ENCODE data around the gene CENPB. TPM values are rescaled to one million over a fixed set of nuclear protein-coding genes. Genes with fewer than 3 reads are reported as not detected.

The CENPB gene
- total RNA-seq, 1 donor from 2014 or later: 83.6 TPM

DNA sequence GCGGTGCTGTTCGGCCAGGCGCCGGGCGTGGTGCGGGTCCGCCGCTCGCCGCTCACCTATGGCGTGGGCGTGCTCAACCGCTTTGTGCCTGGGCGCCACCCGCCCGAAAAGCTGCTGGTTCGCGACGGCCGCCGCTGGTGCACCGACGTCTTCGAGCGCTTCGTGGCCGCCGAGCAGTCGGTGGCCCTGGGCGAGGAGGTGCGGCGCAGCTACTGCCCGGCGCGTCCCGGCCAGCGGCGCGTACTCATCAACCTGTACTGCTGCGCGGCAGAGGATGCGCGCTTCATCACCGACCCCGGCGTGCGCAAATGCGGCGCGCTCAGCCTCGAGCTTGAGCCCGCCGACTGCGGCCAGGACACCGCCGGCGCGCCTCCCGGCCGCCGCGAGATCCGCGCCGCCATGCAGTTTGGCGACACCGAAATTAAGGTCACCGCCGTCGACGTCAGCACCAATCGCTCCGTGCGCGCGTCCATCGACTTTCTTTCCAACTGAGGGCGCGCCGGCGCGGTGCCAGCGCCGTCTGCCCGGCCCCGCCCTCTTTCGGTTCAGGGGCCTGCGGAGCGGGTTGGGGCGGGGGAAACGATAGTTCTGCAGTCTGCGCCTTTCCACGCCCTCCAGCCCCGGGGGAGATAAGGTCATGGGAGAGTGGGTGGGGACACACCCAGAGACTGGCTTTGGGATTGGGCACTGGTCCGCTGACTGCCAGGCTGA is 34.7 kb downstream of the CENPB start:
- H3K4me1 Mint-ChIP-seq: peaks cover 17% of the 10 kb centered on the region
- H3K27ac Mint-ChIP-seq (ENCODE audit: unreplicated experiment): no peak overlapping the region
- H3K27me3 Mint-ChIP-seq (ENCODE audit: low read depth): peaks cover 49% of the 10 kb centered on the region
- DNase-seq (ENCODE audit: low read depth, low spot score): no peak
- H3K36me3 Mint-ChIP-seq (ENCODE audit: low read depth): peaks cover 9% of the 10 kb centered on the region
- peak overlapping the region; percentile 34 for H3K4me3 Mint-ChIP-seq
- no peaks in the 10 kb centered on the region for H3K9me3 Mint-ChIP-seq
- TF ChIP-seq, protein P1, sequence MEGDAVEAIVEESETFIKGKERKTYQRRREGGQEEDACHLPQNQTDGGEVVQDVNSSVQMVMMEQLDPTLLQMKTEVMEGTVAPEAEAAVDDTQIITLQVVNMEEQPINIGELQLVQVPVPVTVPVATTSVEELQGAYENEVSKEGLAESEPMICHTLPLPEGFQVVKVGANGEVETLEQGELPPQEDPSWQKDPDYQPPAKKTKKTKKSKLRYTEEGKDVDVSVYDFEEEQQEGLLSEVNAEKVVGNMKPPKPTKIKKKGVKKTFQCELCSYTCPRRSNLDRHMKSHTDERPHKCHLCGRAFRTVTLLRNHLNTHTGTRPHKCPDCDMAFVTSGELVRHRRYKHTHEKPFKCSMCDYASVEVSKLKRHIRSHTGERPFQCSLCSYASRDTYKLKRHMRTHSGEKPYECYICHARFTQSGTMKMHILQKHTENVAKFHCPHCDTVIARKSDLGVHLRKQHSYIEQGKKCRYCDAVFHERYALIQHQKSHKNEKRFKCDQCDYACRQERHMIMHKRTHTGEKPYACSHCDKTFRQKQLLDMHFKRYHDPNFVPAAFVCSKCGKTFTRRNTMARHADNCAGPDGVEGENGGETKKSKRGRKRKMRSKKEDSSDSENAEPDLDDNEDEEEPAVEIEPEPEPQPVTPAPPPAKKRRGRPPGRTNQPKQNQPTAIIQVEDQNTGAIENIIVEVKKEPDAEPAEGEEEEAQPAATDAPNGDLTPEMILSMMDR (conservative IDR thresholded peaks at IDR 0.05): no peak

DNA sequence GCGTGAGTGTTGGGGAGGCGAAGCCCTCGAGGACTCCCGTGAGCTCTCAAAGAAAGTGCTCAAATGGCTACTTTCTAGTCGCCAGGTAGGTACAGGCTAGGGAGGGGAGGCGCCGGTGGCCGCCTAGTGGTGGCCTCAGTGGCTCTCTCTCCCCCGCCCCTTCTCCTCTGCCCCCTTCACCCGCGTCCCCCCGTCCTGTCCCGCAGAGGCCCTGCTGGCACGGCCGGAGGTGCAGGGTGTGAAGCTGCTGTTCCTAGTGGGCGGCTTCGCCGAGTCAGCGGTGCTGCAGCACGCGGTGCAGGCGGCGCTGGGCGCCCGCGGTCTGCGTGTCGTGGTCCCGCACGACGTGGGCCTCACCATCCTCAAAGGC is 35.2 kb downstream of the CENPB start:
- Mint-ChIP-seq H3K4me3 (no peak overlapping the region), H3K36me3 (ENCODE audit: low read depth) (peaks cover 9% of the 10 kb centered on the region), H3K27ac (ENCODE audit: unreplicated experiment) (no peak overlapping the region), H3K27me3 (ENCODE audit: low read depth) (peaks cover 55% of the 10 kb centered on the region), H3K9me3 (no peaks in the 10 kb centered on the region), H3K4me1 (peaks cover 17% of the 10 kb centered on the region)
- no peak for DNase-seq (ENCODE audit: low read depth, low spot score)
- TF ChIP-seq, protein P1 (conservative IDR thresholded peaks at IDR 0.05): peak; percentile 43

DNA sequence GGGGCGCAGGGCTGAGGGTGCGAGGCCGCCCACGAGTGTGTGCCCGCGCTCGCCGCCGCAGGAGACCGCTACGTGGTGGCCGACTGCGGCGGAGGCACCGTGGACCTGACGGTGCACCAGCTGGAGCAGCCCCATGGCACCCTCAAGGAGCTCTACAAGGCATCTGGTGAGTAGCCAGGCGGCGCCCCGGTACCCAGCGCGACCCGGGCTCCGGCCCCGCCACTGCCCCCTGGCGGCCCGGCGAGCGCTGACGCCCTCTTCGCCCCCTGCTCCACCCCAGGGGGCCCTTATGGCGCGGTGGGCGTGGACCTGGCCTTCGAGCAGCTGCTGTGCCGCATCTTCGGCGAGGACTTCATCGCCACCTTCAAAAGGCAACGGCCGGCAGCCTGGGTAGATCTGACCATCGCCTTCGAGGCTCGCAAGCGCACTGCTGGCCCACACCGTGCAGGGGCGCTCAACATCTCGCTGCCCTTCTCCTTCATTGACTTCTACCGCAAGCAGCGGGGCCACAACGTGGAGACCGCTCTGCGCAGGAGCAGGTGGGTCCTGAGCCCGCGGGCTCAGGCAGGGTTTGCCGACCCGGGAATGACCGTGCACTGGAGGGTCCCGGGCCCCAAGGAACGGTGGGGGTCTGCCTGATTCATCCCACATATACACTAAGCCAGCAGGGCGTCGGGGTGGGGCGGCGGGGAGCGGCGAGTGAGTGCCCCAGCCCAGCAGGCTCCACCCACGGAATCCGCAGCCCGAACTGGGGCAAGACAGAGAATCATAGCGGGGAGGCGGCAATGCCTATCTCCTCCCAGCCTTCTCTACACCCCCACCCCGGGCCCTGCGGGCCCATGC is 36.6 kb downstream of the CENPB start:
- peak; percentile 68 for DNase-seq (ENCODE audit: low read depth, low spot score)
- Mint-ChIP-seq H3K4me1 (peaks cover 17% of the 10 kb centered on the region), H3K27me3 (ENCODE audit: low read depth) (peaks cover 67% of the 10 kb centered on the region), H3K27ac (ENCODE audit: unreplicated experiment) (no peak overlapping the region), H3K9me3 (no peaks in the 10 kb centered on the region), H3K36me3 (ENCODE audit: low read depth) (peaks cover 9% of the 10 kb centered on the region), H3K4me3 (peak overlapping the region; percentile 69)
- TF ChIP-seq, protein P1 (conservative IDR thresholded peaks at IDR 0.05): peak; percentile 86

DNA sequence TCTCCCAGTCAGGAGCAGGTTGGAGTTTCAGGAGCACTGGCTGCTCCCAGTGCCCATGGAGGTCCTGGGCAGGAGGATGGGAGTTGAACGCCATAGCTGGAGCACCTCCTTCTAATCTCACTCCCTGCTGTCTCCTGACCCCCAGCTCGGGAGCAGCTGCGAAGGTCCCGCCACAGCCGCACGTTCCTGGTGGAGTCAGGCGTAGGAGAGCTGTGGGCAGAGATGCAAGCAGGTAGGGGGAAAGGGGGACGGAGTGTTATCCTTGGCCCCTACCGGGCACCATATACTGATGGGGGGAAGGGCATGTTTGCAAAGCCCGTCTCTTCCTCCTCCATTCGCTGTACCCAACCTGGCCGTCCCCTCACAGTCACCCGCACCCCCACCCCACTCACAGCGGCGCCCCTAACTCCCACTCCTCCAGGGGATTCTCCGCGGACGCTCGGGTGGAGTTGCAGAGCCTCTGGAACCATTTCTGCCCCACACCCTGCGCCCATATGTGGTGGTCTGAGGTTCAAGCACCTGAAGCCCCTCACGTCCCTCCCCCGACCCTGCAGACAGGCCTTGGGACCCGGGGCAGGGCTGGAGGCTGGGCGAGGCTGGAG is 37.4 kb downstream of the CENPB start:
- H3K36me3 Mint-ChIP-seq (ENCODE audit: low read depth): peaks cover 9% of the 10 kb centered on the region
- TF ChIP-seq, protein P1 (conservative IDR thresholded peaks at IDR 0.05): no peak
- H3K4me1 Mint-ChIP-seq: peaks cover 24% of the 10 kb centered on the region
- DNase-seq (ENCODE audit: low read depth, low spot score): no peak
- peaks cover 74% of the 10 kb centered on the region for H3K27me3 Mint-ChIP-seq (ENCODE audit: low read depth)
- no peak overlapping the region for H3K4me3 Mint-ChIP-seq
- H3K9me3 Mint-ChIP-seq: no peaks in the 10 kb centered on the region
- H3K27ac Mint-ChIP-seq (ENCODE audit: unreplicated experiment): no peak overlapping the region

DNA sequence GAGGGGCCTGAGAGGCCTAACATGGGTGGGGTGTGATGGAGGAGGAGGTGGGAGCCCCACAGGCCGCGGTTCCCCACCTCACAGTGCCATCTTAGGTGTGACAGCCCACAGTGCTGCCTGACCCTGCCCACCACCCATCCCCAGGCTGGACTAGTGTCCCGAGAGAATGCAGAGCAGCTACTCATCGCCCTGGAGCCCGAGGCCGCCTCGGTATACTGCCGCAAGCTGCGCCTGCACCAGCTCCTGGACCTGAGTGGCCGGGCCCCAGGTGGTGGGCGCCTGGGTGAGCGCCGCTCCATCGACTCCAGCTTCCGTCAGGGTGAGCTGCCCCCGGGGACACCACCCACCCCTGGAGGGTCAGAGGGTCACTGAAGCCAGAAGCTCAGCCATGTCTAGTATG is 38.5 kb downstream of the CENPB start:
- peaks cover 24% of the 10 kb centered on the region for H3K4me1 Mint-ChIP-seq
- DNase-seq (ENCODE audit: low read depth, low spot score): no peak
- TF ChIP-seq, protein P1 (conservative IDR thresholded peaks at IDR 0.05): no peak
- H3K36me3 Mint-ChIP-seq (ENCODE audit: low read depth): peaks cover 9% of the 10 kb centered on the region
- H3K27ac Mint-ChIP-seq (ENCODE audit: unreplicated experiment): no peak overlapping the region
- peaks cover 80% of the 10 kb centered on the region for H3K27me3 Mint-ChIP-seq (ENCODE audit: low read depth)
- no peaks in the 10 kb centered on the region for H3K9me3 Mint-ChIP-seq
- H3K4me3 Mint-ChIP-seq: no peak overlapping the region
